ENCODE results near the gene NEK11.

The NEK11 gene

DNA sequence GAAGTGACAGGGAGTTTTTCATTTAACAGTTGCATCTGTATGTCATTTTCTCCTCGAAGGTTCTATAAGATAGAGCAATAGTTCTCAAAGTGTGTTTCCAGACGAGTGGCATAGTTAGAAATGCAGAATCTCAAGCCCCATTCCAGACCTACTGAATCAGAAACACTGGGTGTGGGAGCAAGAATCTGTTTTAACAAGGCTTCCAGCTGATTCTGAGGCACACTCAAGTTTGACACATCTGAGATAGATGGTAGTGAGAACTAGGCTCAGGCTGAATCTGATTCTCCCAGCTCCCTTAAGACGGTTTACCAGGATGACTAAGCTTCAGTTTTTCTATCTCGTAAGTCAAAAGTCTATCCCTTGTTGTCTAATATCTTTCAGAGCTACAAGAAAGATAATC, 195.1 kb downstream of the NEK11 start:
- in situ Hi-C loops (cut with MboI; ENCODE audit: low sequenced_read_pairs) = no loop called here

DNA sequence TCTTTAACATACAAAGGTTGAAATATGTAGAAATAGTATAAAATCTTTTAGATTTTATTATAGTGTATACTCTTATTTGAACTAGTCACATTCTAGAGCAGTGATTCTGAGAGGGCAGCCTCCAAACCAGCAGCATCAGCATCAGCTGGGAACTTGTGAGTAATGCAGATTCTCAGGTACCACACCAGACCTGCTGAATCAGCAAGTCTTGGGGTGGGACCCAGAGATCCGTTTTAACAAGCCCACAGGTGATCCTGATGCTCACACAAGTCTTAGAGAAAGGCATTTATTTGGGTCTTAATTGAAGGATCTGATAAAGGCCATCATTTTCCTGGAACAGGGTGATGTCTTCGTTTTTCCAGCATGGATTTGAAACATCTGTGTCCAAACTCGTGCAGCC, 195.9 kb downstream of the NEK11 start:
- in situ Hi-C loops (cut with MboI; ENCODE audit: low sequenced_read_pairs) = no loop called here

DNA sequence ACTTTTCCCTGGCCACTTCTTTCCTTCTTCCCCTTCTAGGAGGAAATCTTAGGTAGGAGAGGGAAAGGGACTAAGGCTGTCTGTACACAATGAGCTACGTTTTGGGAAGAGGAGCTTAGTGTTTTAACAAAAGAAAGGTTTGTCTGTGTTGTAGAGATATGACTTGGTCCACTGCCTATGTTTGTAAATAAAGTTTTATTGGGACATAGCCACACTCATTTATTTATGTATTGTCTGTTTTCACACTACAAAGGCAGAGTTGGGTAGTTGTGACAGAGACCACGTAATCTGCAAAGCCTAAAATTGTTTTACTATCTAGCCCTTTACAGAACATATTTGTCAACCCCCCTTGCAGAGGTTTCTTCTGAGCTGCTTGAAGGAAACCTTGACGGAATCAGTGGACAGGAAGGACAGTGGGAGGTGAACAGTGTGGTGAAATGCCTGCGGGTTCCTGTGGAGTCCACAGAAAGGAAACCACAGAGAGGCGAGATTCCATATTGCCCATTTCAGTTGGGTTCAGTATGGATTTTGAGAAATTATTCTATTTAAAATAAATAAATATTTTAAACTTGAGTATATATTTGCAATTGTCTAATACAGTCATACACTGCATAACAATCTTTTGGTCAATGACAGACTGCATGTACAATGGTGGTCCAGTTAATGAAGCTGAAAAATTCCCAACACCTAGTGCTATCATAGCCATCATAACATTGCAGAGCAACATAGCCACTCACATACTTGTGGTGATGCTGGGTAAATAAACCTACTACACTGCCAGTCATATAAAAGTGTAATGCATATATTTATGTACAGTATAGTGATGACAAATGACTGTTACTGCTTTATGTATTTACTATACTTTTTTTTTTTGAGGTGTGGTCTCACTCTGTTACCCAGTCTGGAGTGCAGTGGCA, 197.0 kb downstream of the NEK11 start:
- in situ Hi-C loops (cut with MboI; ENCODE audit: low sequenced_read_pairs) = no loop called here

DNA sequence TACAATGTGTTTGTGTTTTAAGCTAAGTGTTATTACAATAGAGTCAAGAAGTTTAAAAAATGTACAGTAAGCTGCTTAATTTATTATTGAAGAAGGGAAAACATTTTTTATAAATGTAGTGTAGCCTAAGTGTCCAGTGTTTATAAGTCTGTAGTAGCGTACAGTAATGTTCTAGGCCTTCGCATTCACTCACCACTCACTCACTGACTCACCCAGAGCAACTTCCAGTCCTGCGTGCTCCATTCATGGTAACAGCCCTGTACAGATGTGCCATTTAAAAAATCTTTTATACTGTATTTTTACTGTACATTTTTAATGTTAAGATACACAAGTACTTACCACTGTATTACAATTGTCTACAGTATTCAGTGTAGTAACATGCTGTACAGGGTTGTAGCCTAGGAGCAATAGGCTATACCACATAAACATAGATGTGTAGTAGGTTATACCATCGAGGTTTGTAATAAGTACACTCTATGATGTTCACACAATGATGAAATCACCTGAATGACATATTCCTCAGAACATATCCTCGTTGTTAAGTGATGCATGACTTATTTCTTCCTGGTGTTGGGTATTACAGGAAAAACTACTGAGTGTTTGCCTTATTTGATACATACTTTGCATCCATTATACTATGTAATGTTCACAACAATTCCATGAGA, 198.3 kb downstream of the NEK11 start:
- in situ Hi-C loops (cut with MboI; ENCODE audit: low sequenced_read_pairs) = no loop called here

DNA sequence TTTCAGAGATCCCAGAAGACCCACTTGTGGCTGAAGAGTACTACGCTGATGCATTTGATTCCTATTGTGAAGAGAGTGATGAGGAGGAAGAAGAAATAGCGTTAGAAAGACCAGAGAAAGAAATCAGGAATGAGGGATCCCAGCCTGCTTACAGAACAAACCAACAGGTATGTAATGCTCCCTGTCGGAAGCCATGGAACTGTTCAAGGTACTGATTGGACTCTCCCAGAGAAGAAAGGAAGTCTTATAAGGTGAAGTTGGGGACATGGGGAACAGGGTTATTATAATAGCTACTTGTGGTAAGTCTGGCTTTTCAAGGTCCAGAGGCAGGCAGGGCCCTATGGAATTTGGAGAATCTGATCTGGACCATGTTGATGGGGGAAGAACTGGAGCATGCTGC, 201.8 kb downstream of the NEK11 start:
- in situ Hi-C loops (cut with MboI; ENCODE audit: low sequenced_read_pairs) = no loop called here

DNA sequence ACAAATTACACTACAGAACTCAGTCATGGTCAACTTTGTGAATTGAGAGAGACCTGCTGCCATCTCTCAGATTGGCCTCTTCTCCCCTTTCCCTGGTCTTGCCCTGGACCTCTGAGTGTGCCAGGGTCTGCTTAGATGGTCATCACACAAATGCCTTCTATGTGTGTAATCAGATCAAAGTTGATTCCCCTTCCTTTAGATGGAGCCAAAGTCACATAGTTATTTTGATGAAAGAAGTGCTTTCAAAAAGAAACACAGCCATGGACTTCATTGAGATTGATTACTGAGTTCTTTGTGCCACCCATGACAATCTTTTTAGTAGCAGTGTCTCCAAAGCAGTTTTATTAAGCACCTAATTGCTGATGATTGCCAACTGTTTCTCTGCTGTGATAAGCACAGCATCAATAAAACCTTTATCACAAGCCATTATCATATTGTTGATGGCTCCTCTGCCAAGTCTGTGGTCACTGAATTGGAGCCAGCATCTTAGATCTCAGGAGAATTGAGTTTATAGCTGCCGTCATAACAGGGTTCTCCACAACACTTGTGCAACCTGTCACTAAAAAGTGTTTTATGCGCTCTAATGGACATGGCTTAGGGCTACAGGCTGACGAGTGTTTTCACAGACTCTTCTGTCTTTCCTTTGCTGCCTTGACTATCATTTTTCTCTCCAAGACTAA, 205.2 kb downstream of the NEK11 start:
- in situ Hi-C loops (cut with MboI; ENCODE audit: low sequenced_read_pairs) = no loop called here

DNA sequence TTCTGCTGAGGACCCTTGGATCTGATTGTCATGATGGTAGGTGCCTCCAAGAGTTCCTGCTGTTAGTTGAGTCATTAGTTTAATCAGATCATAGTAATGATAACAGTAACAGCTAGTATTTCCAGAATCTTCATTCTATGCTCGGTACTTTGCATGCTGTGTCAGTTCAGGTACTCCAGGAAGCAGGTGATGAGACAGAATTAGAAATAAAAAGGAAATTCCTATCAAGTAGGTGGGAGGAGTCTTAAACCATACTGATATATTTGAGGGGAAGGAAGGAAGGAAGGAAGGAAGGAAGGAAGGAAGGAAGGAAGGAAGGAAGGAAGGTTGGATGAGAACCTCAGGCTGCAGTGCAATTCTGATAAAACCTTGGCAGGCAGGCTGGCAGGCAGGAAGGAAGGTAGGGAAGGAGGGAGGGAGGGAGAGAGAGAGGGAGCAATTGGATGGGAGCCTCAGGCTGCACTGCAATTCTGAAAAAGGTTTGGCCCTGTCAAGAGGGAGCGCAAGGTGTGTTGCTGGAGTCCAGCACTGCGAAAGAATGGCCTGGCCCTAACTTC, 206.1 kb downstream of the NEK11 start:
- in situ Hi-C loops (cut with MboI; ENCODE audit: low sequenced_read_pairs) = no loop called here

DNA sequence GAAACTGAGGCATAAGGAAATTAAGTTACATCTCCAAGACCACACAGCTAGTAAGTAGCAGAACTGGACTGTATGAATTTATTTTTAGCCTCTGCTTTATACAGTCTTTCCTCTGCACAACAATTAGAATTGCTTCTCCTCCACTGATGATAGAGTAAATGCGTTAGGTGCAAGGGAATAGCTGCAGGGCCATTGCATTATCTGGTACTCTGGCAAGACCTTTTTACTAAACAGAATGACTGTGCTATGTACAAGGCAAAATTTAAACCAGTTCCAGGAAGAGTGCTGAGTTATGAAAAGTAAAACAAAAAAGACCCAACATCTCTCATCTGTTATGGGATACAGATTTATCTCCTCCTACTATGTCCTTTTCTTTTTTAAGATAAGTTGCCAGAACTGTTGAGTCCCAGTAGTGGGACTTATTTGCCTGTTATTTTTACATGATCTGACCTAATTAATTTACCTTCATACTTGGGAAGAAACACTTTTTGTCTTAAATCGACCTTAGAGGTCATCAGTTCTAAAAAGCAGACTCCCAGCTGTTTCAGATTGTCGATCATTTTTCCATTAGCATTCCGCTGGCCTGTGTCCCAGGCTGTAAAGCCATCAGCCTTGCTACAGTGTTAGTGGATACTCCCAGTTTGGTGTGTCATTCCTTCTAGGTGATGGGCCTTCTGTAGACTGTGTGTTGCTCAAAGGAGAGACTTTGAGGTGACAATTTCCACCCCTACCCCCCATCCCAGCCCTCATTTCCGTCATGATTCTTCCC, 207.4 kb downstream of the NEK11 start:
- in situ Hi-C loops (cut with MboI; ENCODE audit: low sequenced_read_pairs) = no loop called here

DNA sequence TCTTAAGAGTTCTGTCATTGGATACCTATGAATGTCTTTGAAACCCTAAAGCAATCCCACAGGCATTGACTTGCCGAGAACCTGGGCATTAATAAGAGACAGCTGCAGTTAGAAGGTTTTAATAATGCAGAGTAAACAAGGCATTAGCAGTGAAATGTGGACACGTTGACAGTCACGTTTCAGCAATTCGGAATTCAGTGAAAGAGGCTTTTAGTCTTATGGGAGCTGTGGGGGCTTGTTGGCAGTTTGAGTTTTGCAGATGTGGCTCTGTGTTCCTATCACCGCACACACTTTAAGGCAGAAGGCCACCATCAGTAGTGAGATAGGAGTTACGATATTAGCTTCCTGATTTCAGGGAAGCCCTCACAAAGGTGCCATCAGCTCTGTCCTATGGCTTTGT, 209.7 kb downstream of the NEK11 start:
- in situ Hi-C loops (cut with MboI; ENCODE audit: low sequenced_read_pairs) = no loop called here

DNA sequence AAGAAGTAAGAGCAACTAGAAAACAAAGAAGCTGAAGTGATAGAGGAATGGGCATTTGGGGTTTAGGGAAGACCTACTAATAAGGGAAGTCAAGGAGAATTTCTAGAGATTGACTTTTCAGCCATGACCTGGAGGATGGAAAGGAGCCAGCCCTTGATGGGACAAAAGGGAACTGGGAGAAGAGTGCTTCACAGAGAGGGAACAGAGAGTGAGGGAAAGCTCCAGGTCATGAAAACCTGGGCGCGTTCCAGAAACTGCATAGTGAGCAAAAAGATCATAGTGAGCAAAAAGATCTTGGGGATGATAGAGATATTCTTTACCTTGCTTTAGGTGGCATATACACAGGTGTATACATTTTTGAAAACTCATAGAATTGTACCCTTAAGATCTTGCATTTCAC, 211.8 kb downstream of the NEK11 start:
- in situ Hi-C loops (cut with MboI; ENCODE audit: low sequenced_read_pairs) = no loop called here

DNA sequence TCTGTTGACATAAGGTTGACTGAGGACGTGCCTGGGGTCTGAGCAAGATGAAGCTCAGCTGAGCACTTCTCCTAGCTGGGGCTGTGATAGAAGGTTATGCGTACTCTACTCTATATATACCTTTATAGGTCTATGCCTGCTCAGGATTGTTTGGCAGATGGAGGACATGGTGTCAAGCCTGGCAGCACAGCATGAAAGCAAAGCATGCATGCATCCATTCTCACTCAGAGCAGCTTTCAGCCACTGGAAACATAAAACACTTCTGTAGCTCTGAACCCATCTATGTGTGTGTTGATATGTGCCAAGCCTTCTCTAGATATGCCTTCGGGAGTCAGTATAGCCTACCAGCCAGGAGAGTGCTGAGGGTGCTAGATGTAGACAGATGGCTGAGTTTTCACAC, 212.6 kb downstream of the NEK11 start:
- in situ Hi-C loops (cut with MboI; ENCODE audit: low sequenced_read_pairs) = no loop called here

DNA sequence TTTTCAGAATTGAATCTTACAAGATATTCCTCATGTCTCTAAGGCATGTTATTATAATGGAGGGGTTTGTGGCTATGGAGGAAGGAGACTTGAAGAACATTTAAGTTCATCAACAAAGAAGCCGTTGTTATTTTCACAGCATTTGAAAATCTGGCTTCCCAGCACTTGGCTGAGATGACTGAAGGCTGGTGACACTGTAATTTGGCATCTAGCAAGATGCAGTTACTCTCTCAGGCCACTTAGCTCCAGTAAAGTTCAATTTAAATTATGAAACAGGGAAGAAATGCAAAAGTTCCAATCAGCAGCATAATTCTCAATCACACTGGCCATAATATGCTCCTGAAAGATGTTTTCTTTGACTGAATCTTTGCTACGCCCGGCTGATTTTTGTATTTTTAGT, 215.5 kb downstream of the NEK11 start:
- in situ Hi-C loops (cut with MboI; ENCODE audit: low sequenced_read_pairs) = no loop called here

DNA sequence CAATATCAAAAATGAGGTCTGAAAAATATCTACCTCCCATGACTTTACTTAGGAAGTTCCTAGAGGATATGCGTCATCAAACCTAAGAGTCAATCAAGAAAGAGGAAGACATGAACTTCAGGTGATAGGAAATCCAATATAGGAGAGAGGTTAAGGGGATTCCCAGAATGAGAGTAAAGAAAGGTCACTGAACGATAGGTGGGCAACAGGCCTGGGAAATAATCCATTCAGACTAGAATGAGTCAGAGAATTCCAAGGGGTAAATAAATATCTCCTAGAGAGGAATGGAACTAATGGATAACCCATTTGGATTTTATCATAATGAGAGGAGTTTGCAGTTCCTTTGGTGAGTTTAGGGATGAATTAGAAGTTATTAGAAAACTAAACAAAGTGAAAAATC, 223.8 kb downstream of the NEK11 start:
- in situ Hi-C loops (cut with MboI; ENCODE audit: low sequenced_read_pairs) = no loop called here

DNA sequence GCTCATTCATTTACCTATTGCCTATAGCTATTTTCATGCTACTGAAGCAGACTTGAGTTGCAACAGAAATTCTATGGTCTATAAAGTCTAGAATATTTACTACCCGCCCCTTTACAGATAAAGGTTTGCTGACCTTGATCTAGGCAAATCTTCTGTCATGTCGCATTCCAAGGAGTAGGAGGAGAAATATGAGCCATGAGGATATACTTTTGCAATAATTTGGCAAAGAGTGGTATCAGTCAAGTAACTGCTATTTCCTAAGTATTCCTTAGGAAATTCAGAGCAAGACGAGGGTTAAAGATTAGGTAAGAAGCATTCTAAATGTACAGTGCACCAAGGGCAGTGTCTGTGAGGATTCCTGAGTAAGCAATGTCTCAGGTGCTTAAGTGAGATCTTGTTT, 233.8 kb downstream of the NEK11 start:
- in situ Hi-C loops (cut with MboI; ENCODE audit: low sequenced_read_pairs) = no loop called here

DNA sequence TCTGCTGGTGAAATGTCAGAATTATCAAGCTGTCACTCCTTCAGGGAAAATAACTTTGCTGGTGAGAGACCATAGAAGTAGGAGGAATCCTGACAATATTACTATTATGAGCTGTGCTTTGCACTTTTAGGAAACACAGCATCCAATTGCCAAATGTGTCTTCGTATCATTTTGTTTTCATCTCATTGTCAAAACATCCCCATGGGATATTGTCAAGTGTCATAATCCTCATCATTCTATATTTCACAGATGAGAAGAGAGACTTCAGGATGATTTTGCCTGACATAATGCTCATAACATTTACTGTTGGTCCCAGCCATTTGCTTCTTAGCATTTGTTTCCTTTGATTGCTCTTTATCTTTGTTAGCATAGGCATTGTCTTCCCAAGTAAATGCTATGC, 234.4 kb downstream of the NEK11 start:
- in situ Hi-C loops (cut with MboI; ENCODE audit: low sequenced_read_pairs) = no loop called here

DNA sequence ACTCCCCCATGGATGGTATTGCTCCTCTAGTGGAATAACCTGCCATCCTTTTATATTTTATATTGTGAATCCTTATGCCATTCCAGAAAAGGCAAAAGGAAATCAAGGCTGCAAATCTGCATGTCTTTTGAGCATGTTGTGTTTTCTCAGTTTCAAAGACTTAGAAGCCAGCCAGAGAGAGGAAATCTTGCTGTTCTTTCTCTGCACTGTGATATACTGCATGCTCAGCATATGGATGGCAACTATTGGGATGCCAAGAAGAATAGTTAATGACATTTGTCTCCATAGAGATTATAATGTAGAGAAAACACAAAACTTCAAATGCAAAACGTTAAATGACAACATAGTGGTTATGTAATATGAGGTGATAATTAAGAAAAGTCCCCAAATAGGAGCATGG, 248.9 kb downstream of the NEK11 start:
- in situ Hi-C loops (cut with MboI; ENCODE audit: low sequenced_read_pairs) = no loop called here

DNA sequence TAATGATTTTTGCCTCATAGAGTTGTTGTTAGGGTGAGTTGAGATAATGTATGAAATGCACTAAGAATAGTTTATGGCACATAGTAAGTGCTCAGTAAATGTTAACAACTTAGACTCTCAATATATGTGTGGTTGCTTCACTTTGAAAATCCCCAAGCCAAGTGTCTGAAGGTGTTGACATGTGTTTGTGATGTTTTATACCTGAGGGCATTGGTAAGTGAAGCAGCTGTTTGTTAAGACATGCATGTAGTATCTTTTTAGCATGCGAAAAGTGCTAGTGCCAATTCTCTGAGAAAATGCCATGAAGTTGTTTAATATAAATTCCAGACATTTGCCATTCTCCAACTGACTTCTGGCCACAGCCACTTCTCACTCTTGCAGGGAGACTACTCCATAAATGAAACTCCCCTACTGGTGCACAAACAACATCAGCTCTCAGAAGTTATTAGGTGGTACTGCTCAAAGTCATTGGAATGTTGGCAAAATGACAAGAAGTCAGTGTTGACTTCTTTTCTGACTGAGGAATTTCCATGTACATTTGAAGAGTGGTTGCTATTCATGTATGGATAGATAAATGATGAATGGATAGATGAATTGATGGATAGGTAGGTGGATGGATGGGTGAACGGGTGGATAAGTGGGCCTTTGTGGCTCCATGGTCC, 251.3 kb downstream of the NEK11 start:
- in situ Hi-C loops (cut with MboI; ENCODE audit: low sequenced_read_pairs) = no loop called here

DNA sequence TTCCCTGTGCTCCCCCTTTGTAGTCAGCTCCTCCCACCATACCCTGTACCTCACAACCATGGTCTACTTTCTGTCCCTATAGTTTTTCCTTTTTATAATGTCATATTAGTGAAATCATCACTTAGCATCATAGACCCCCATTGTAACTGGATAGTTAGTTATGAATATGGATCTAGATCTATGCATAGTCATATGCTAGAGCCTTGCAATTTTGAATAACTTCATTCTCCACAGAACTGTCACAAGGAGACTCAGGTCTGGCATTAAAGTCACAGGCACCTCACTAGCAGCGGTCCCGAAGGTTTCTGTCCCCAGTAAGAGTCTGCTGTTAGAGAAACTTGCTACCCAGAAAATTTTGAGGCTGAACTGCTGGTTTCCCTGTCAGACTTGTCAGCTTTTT, 252.9 kb downstream of the NEK11 start:
- in situ Hi-C loops (cut with MboI; ENCODE audit: low sequenced_read_pairs) = no loop called here

DNA sequence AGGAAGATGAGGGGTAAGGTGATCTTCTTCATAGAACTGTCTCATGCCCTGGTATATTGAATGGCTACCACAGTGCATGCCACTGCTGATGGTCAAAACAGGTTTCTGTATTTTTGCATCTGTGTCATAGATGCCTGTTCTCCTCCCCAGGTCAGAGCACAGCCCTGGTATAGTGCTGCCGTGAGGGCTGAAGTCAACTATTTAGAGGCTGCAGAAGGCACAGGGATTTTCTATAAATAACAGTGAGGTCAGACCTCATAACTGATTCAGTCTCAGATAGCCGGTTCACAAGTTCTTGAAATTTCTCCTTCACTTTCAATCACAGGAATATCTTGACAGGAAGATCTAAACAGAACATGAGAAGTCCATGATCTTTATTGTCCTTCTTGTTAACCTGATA, 255.7 kb downstream of the NEK11 start:
- in situ Hi-C loops (cut with MboI; ENCODE audit: low sequenced_read_pairs) = no loop called here

DNA sequence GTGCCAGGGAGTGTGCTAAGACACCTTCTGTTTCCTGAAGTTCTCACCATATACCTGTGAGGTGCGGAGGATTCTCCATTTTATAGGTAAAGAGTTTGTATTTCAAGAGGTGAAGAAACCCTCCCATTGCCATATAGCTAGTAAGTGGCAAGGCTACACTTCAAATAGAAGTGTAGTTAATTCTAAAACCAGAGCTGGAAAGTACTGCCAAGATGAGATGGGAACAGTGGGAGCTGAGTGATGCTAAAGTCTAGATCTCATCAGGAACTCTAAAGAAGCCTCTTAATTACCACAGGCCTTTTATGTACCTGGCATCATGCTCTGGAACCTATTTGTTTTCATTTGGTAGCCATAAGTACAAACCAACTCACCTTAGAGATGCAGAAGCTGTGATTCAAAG, 256.3 kb downstream of the NEK11 start:
- in situ Hi-C loops (cut with MboI; ENCODE audit: low sequenced_read_pairs) = no loop called here

All from hTERT RPE-1 (cell line).